ENCODE data around the gene THAP7.
"Not testable (repeated sequence)": the region's sequence is repeated elsewhere in the genome, so short reads cannot be mapped to it uniquely, and the experiment has no call there.

THAP7 gene

GRCh38 chr22:21001601-21002325 is at the start of gene THAP7:
Gene THAP7, minus strand, starts transcription at chr22:21002118. Its CDS starts 207 bp downstream, at chr22:21001911.
- peak; percentile 95 for DNase-seq

- no peak for DNase-seq
These were observed 49.4 kb upstream of the THAP7 start for GRCh38 chr22:21051145-21051830.

GRCh38 chr22:21048965-21049364 is 47.0 kb upstream of the THAP7 start:
- not testable (repeated sequence) for DNase-seq

GRCh38 chr22:21048448-21048847 is 46.5 kb upstream of the THAP7 start:
- not testable (repeated sequence) for DNase-seq

- DNase-seq: no peak
These were observed 45.8 kb upstream of the THAP7 start for GRCh38 chr22:21047730-21048129.

GRCh38 chr22:21047035-21047661 is 45.2 kb upstream of the THAP7 start:
- no peak for DNase-seq

- peak; percentile 22 for DNase-seq
These were observed 43.8 kb upstream of the THAP7 start, which contains the start of gene LRRC74B for GRCh38 chr22:21045585-21046294. Gene LRRC74B, plus strand, starts transcription at chr22:21045946. Its CDS starts 41 bp downstream, at chr22:21045987.

- DNase-seq: peak; percentile 18
These were observed 43.1 kb upstream of the THAP7 start for GRCh38 chr22:21044931-21045584.

- DNase-seq: no peak
These were observed 42.1 kb upstream of the THAP7 start for GRCh38 chr22:21043860-21044535.

GRCh38 chr22:21042978-21043859 is 41.3 kb upstream of the THAP7 start:
- no peak for DNase-seq

GRCh38 chr22:21041937-21042336 is 40.0 kb upstream of the THAP7 start:
- DNase-seq: no peak

- DNase-seq: not testable (repeated sequence)
These were observed 37.2 kb upstream of the THAP7 start for GRCh38 chr22:21039158-21039557.

- DNase-seq: no peak
These were observed 36.5 kb upstream of the THAP7 start for GRCh38 chr22:21038405-21038804.

- DNase-seq: no peak
These were observed 33.1 kb upstream of the THAP7 start for GRCh38 chr22:21034989-21035388.

- no peak for DNase-seq
These were observed 32.0 kb upstream of the THAP7 start for GRCh38 chr22:21033895-21034294.

- DNase-seq: no peak
These were observed 31.2 kb upstream of the THAP7 start for GRCh38 chr22:21032868-21033688.

GRCh38 chr22:21032037-21032867 is 30.3 kb upstream of the THAP7 start, which contains the start of gene SLC7A4:
Gene SLC7A4, minus strand, starts transcription at chr22:21032561. Its CDS starts 749 bp downstream, at chr22:21031812.
- no peak for DNase-seq

- no peak for DNase-seq
These were observed 29.7 kb upstream of the THAP7 start for GRCh38 chr22:21031545-21032036.

All from GDM1 (cell line).